ENCODE measurements around the gene MOCS3. TPM values are rescaled to one million over a fixed set of nuclear protein-coding genes. Genes with fewer than 3 reads are reported as not detected.

The MOCS3 gene
- total RNA-seq, 1 experiment from 2014 or later = 6.0 TPM

GRCh38 chr20:50911030-50911429, 47.6 kb upstream of the MOCS3 start:
- Mint-ChIP-seq H3K27ac (peak overlapping the region; percentile 89; the same call in 1 of the 2 replicates), H3K9me3 (no peaks in the 10 kb centered on the region), H3K27me3 (ENCODE audit: low read depth) (no peaks in the 10 kb centered on the region), H3K36me3 (peaks cover 23% of the 10 kb centered on the region), H3K4me1 (peaks cover 68% of the 10 kb centered on the region), H3K4me3 (no peak overlapping the region)
- POLR2A ChIA-PET = interaction anchor here (1.4 kb wide), 1 partner anchor 12 kb away, joined by 3 read pairs; no protein-coding TSS in a partner anchor
- CTCF ChIA-PET = interaction anchor here (0.6 to 1.5 kb wide), 3 partner anchors 18 to 162 kb away, joined by 3 read pairs; partner anchors contain the start of gene BCAS4
- no peak for DNase-seq (ENCODE audit: low spot score)
- no peak for ATAC-seq
- TF ChIP-seq ZBTB21 (CRISPR knock-in tag; IDR thresholded peaks at IDR 0.05; ENCODE audit: borderline replicate concordance) = no peak
- TF ChIP-seq, protein P1, sequence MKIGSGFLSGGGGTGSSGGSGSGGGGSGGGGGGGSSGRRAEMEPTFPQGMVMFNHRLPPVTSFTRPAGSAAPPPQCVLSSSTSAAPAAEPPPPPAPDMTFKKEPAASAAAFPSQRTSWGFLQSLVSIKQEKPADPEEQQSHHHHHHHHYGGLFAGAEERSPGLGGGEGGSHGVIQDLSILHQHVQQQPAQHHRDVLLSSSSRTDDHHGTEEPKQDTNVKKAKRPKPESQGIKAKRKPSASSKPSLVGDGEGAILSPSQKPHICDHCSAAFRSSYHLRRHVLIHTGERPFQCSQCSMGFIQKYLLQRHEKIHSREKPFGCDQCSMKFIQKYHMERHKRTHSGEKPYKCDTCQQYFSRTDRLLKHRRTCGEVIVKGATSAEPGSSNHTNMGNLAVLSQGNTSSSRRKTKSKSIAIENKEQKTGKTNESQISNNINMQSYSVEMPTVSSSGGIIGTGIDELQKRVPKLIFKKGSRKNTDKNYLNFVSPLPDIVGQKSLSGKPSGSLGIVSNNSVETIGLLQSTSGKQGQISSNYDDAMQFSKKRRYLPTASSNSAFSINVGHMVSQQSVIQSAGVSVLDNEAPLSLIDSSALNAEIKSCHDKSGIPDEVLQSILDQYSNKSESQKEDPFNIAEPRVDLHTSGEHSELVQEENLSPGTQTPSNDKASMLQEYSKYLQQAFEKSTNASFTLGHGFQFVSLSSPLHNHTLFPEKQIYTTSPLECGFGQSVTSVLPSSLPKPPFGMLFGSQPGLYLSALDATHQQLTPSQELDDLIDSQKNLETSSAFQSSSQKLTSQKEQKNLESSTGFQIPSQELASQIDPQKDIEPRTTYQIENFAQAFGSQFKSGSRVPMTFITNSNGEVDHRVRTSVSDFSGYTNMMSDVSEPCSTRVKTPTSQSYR (CRISPR knock-in tag; IDR thresholded peaks at IDR 0.05) = no peak
- TF ChIP-seq ZNF423 (CRISPR knock-in tag; IDR thresholded peaks at IDR 0.05) = no peak
- no peak for TF ChIP-seq CREB1 (CRISPR knock-in tag; IDR thresholded peaks at IDR 0.05)
- TF ChIP-seq, protein P2, sequence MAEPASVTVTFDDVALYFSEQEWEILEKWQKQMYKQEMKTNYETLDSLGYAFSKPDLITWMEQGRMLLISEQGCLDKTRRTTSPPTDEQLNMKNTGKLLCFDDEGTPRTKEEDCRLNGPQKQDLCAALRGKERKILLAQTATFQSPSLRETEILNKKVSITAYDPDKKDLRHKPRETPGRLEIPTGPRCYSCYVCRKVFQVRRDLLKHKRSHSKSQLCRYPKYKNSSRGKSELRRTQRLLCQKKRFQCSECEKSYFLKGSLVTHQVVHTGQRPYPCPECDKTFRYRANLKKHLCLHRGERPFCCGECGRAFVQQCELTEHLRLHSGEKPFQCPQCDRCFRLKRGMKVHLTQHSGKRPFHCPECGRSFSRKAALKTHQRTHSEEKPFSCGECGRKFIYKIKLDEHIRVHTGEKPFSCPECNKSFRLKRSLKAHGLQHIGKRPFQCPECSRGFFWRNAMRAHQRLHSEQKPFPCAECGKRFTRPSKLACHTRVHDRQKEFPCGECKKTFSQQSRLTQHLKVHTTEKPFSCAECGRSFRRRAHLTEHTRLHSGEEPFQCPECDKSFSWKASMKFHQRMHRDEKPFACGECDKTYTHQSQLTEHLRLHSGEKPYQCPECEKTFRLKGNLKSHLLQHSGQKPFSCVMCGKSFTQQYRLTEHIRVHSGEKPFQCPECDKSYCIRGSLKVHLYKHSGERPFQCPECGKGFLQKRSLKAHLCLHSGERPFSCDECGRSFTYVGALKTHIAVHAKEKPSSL (CRISPR knock-in tag; conservative IDR thresholded peaks at IDR 0.05) = no peak

DNA sequence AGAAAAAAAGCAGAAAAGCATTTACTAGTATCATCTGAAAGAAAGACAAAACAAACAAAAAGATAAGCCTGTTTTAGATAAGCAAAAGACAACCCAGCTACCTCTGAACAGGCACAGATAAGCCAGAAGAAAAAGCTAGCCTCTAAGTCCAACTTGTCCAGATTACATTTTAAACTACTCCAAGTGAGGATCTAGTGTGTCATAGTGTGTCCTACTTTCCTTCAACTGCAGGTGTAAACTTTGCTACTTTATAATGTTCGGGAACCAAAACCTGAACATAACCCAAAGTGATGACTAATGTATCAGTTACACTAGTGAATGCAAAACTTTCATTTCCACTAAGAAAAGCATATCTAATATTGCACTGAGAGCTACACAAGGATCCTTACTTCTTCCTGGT, 46.9 kb upstream of the MOCS3 start:
- peaks cover 23% of the 10 kb centered on the region for H3K36me3 Mint-ChIP-seq
- peak overlapping the region; percentile 89 for H3K27ac Mint-ChIP-seq
- ChIA-PET CTCF (interaction anchor here (0.8 to 1.5 kb wide), 6 partner anchors 12 to 162 kb away, joined by 3 to 6 read pairs (median 3); partner anchors contain the start of genes ADNP and BCAS4), POLR2A (interaction anchor here (0.6 to 1.4 kb wide), 2 partner anchors 11 to 30 kb away, joined by 3 read pairs; no protein-coding TSS in a partner anchor)
- no peaks in the 10 kb centered on the region for H3K9me3 Mint-ChIP-seq
- TF ChIP-seq ZSCAN18 (CRISPR knock-in tag; IDR thresholded peaks at IDR 0.05) = no peak
- ATAC-seq (no peak), DNase-seq (ENCODE audit: low spot score) (no peak)
- no peak overlapping the region for H3K4me3 Mint-ChIP-seq
- H3K27me3 Mint-ChIP-seq (ENCODE audit: low read depth) = no peaks in the 10 kb centered on the region
- H3K4me1 Mint-ChIP-seq = peaks cover 69% of the 10 kb centered on the region

- Mint-ChIP-seq H3K4me3 (no peak overlapping the region), H3K27me3 (ENCODE audit: low read depth) (no peaks in the 10 kb centered on the region), H3K27ac (peak overlapping the region; percentile 73), H3K36me3 (peaks cover 22% of the 10 kb centered on the region), H3K9me3 (no peaks in the 10 kb centered on the region), H3K4me1 (peaks cover 76% of the 10 kb centered on the region)
- CTCF ChIA-PET = interaction anchor here (1.2 to 3.9 kb wide), 3 partner anchors 16 to 119 kb away, joined by 3 to 27 read pairs (median 4); partner anchors contain the start of genes ADNP and BCAS4
- DNase-seq (ENCODE audit: low spot score) (no peak), ATAC-seq (no peak)
- POLR2A ChIA-PET = no interaction called here
- TF ChIP-seq ARID4B (CRISPR knock-in tag; IDR thresholded peaks at IDR 0.05; ENCODE audit: borderline replicate concordance) = no peak
- TF ChIP-seq, protein P3, sequence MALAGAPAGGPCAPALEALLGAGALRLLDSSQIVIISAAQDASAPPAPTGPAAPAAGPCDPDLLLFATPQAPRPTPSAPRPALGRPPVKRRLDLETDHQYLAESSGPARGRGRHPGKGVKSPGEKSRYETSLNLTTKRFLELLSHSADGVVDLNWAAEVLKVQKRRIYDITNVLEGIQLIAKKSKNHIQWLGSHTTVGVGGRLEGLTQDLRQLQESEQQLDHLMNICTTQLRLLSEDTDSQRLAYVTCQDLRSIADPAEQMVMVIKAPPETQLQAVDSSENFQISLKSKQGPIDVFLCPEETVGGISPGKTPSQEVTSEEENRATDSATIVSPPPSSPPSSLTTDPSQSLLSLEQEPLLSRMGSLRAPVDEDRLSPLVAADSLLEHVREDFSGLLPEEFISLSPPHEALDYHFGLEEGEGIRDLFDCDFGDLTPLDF (CRISPR knock-in tag; IDR thresholded peaks at IDR 0.05) = no peak
- TF ChIP-seq, protein P4, sequence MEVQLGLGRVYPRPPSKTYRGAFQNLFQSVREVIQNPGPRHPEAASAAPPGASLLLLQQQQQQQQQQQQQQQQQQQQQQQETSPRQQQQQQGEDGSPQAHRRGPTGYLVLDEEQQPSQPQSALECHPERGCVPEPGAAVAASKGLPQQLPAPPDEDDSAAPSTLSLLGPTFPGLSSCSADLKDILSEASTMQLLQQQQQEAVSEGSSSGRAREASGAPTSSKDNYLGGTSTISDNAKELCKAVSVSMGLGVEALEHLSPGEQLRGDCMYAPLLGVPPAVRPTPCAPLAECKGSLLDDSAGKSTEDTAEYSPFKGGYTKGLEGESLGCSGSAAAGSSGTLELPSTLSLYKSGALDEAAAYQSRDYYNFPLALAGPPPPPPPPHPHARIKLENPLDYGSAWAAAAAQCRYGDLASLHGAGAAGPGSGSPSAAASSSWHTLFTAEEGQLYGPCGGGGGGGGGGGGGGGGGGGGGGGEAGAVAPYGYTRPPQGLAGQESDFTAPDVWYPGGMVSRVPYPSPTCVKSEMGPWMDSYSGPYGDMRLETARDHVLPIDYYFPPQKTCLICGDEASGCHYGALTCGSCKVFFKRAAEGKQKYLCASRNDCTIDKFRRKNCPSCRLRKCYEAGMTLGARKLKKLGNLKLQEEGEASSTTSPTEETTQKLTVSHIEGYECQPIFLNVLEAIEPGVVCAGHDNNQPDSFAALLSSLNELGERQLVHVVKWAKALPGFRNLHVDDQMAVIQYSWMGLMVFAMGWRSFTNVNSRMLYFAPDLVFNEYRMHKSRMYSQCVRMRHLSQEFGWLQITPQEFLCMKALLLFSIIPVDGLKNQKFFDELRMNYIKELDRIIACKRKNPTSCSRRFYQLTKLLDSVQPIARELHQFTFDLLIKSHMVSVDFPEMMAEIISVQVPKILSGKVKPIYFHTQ (CRISPR knock-in tag; IDR thresholded peaks at IDR 0.05) = no peak
- TF ChIP-seq, protein P5, sequence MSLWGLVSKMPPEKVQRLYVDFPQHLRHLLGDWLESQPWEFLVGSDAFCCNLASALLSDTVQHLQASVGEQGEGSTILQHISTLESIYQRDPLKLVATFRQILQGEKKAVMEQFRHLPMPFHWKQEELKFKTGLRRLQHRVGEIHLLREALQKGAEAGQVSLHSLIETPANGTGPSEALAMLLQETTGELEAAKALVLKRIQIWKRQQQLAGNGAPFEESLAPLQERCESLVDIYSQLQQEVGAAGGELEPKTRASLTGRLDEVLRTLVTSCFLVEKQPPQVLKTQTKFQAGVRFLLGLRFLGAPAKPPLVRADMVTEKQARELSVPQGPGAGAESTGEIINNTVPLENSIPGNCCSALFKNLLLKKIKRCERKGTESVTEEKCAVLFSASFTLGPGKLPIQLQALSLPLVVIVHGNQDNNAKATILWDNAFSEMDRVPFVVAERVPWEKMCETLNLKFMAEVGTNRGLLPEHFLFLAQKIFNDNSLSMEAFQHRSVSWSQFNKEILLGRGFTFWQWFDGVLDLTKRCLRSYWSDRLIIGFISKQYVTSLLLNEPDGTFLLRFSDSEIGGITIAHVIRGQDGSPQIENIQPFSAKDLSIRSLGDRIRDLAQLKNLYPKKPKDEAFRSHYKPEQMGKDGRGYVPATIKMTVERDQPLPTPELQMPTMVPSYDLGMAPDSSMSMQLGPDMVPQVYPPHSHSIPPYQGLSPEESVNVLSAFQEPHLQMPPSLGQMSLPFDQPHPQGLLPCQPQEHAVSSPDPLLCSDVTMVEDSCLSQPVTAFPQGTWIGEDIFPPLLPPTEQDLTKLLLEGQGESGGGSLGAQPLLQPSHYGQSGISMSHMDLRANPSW (CRISPR knock-in tag; conservative IDR thresholded peaks at IDR 0.05; ENCODE audit: low read depth) = no peak
These were observed 44.8 kb upstream of the MOCS3 start for GRCh38 chr20:50913690-50914375.

Data from WTC11 (cell line).